Measurements from ENCODE around the gene ARHGAP28.

DNA sequence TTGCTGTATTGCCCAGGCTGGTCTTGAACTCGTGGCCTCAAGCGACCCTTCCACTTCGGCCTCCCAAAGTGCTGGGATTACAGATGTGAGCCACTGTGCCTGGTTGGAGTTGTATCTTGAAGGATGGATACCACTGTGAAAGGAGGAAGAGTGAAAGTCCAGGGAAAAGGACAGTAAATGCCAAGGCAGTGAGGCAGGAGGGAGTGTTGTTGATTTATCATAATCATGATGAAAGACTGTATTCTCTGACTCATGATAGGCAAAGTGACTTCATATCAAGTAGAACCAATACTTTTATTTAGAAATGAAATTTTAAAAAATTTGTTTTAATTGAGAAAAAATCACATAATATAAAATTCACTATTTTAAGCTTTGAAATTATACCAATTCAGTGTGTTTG lies 162.3 kb downstream of the ARHGAP28 start:
- TF ChIP-seq CTCF (IDR thresholded peaks at IDR 0.05) (no peak), POLR2A (IDR thresholded peaks at IDR 0.05) (no peak)

Data from right lobe of liver (tissue), 4 donors.